ENCODE measurements around the gene APOBEC3B. TPM values are rescaled to one million over a fixed set of nuclear protein-coding genes. Genes with fewer than 3 reads are reported as not detected.

Gene APOBEC3B
- total and polyA plus RNA-seq, 12 donors = 0.29 to 6.4 (median 1.2) TPM

- ATAC-seq = no peak
- H3K27ac ChIP-seq = peak overlapping the region in 1 of 10 donors; percentile 83
- H3K27me3 ChIP-seq = peaks cover 0 to 41% (median 16%) of the 10 kb centered on the region in 7 donors
- DNase-seq = no peak
- no peaks in the 10 kb centered on the region for H3K9me3 ChIP-seq
- intact Hi-C loops (cut with DNase I) = no loop called here
- 85 to 94% methylated on average over 6 of the region's 6 CpGs for WGBS, 2 donors
- no peaks in the 10 kb centered on the region for H3K36me3 ChIP-seq
- H3K4me3 ChIP-seq = peak overlapping the region in 1 of 10 donors; percentile 28
- TF ChIP-seq CTCF (IDR thresholded peaks at IDR 0.05) = no peak
- H3K4me1 ChIP-seq = peaks cover 0 to 43% (median 0%) of the 10 kb centered on the region in 9 donors
Measured at GRCh38 chr22:38940811-38941384, 41.2 kb upstream of the APOBEC3B start.

- H3K9me3 ChIP-seq = no peaks in the 10 kb centered on the region
- WGBS, 2 donors = 75 to 82% methylated on average over 13 of the region's 13 CpGs
- peaks cover 0 to 43% (median 16%) of the 10 kb centered on the region in 7 donors for H3K27me3 ChIP-seq
- TF ChIP-seq CTCF (IDR thresholded peaks at IDR 0.05) = no peak
- H3K4me3 ChIP-seq = peak overlapping the region in 1 of 10 donors; percentile 28
- intact Hi-C loops (cut with DNase I) = no loop called here
- no peak for DNase-seq
- peaks cover 0 to 41% (median 0%) of the 10 kb centered on the region in 9 donors for H3K4me1 ChIP-seq
- H3K36me3 ChIP-seq = no peaks in the 10 kb centered on the region
- ATAC-seq = peak in 4 of 8 donors; percentile 33 to 71 (median 44)
- peak overlapping the region in 1 of 10 donors; percentile 83 for H3K27ac ChIP-seq
Measured at GRCh38 chr22:38941488-38941987, 40.6 kb upstream of the APOBEC3B start.

- peaks cover 0 to 44% (median 0%) of the 10 kb centered on the region in 9 donors for H3K4me1 ChIP-seq
- TF ChIP-seq CTCF (IDR thresholded peaks at IDR 0.05) = no peak
- H3K27me3 ChIP-seq = peaks cover 0 to 51% (median 17%) of the 10 kb centered on the region in 7 donors
- 72 to 73% methylated on average over 5 of the region's 5 CpGs for WGBS, 2 donors
- H3K27ac ChIP-seq = peak overlapping the region in 2 of 10 donors; percentile 26 to 83
- DNase-seq = no peak
- H3K4me3 ChIP-seq = no peak overlapping the region
- intact Hi-C loops (cut with DNase I) = no loop called here
- H3K9me3 ChIP-seq = no peaks in the 10 kb centered on the region
- no peaks in the 10 kb centered on the region for H3K36me3 ChIP-seq
- no peak for ATAC-seq
Measured at GRCh38 chr22:38942702-38943101, 39.4 kb upstream of the APOBEC3B start.

GRCh38 chr22:38943201-38943600 lies 38.9 kb upstream of the APOBEC3B start:
- no peaks in the 10 kb centered on the region for H3K36me3 ChIP-seq
- ATAC-seq (peak in 3 of 8 donors; percentile 39 to 64 (median 59)), DNase-seq (no peak)
- H3K4me3 ChIP-seq = no peak overlapping the region
- intact Hi-C loops (cut with DNase I) = no loop called here
- H3K27me3 ChIP-seq = peaks cover 0 to 56% (median 22%) of the 10 kb centered on the region in 7 donors
- WGBS, 2 donors = 48 to 54% methylated on average over 9 of the region's 9 CpGs
- no peak for TF ChIP-seq CTCF (IDR thresholded peaks at IDR 0.05)
- H3K9me3 ChIP-seq = no peaks in the 10 kb centered on the region
- peak overlapping the region in 2 of 10 donors; percentile 26 to 83 for H3K27ac ChIP-seq
- H3K4me1 ChIP-seq = peaks cover 0 to 44% (median 0%) of the 10 kb centered on the region in 9 donors

All from heart right ventricle (tissue), 16 donors.